ENCODE results near the gene CLDN9.

GRCh38 chr16:2973093-2973492 lies 39.6 kb upstream of the CLDN9 start:
- TF ChIP-seq CTCF (IDR thresholded peaks at IDR 0.05) = no peak
- TF ChIP-seq EZH2 (IDR thresholded peaks at IDR 0.05; ENCODE audit: borderline replicate concordance, insufficient read depth, low read depth, low read length, poor library complexity, severe bottlenecking) = no peak
